HG03025 (cell line): ENCODE results near the gene TTLL5.

Source experiments
- ATAC-seq: cut with Tn5 transposase; IDR thresholded peaks from one replicate; pipeline ENCODE4 v1.9.1; 2021; ENCODE audit warnings: mild to moderate bottlenecking, moderate library complexity; ENCODE audit not compliant: unreplicated experiment, low FRiP score

TTLL5 gene

DNA sequence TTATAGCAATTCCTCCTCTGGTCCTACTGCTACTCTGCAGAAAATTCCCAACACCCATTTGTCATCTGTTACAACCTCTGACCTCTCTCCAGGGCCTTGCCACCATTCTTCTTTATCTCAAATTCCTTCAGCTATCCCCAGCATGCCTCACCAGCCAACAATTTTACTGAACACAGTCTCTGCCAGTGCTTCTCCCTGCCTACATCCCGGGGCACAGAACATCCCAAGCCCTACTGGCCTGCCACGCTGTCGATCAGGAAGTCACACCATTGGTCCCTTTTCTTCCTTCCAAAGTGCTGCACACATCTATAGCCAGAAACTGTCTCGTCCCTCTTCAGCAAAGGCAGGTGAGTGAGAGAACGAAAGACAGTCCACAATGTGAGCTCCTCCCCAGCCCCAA lies 122.1 kb downstream of the TTLL5 start:
- no peak for ATAC-seq

- no peak for ATAC-seq
These were observed 122.7 kb downstream of the TTLL5 start for GRCh38 chr14:75783602-75784313.

DNA sequence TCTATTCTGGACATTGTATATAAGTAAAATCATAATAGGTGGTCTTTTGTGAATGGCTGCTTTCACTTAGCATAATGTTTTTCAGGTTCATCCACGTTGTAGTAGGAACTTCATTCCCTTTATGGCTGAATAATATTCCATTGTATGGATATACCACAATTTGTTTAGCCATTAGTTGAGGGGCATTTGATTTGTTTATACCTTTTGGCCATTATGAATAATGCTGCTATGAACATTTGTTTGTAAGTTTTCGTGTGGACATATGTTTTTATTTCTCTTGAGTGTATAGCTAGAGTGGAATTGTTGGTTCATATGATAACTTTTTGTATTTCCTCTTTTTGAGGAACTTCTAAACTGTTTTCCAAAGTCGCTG lies 123.3 kb downstream of the TTLL5 start:
- ATAC-seq = no peak

DNA sequence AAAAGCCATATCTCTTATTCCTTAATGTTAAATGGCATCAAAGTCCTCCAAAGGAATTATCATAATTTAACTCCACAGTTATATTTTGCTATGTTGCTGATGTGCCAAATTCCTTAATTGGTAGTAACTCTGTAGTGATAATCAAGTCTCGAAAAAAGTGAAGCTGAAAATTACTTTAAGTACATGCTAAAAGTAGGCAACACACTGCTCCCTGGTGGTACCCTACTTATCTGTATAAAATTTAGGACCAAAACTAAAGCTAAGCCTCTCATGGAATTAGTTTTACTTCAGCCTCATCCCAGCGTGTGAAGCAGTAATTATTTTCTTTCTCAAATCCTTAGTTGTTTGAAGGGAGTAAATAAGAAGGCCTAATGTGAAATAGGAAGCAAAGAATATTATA lies 132.8 kb downstream of the TTLL5 start:
- no peak for ATAC-seq

- no peak for ATAC-seq
These were observed 133.6 kb downstream of the TTLL5 start for GRCh38 chr14:75794615-75795038.

GRCh38 chr14:75800792-75801191 lies 139.7 kb downstream of the TTLL5 start:
- no peak for ATAC-seq

DNA sequence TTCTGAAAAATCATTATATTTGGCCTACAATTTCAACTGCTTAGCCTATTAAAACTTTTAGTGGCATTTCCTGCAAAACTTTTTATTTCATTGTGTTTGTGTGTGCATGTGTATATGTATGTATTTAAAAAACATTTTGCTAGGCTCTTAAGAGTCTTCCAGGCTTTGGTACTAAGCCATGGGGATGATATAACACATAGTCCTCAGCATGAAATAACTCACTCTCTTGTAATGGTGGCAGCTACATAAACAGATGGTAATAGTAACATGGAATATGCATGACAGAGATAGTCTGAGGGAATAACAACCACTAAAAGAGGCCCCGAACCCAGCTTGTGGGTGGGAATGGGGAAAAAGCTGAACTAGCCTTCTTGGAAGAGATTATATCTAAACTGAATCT lies 141.4 kb downstream of the TTLL5 start:
- ATAC-seq = no peak

DNA sequence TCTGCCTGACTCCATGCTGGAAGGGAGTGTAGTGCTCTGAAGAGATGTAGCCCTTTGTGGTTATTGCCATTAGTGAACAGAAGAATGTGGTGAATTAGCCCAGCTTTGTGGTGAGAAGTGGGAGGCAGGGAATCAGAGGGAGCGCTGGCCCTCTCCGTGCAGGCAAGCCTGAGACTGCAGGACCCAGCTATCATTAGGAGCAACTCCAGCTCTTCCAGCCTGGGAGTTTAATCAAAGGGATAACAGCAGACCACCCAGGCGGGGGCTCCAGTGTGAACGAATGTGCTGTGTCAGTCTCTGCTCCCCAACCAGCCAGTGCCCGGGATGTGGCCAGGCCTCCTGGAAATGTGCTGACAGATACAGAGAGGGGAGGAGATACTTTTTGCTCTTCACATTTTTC lies 142.7 kb downstream of the TTLL5 start:
- no peak for ATAC-seq

- no peak for ATAC-seq
These were observed 143.7 kb downstream of the TTLL5 start for GRCh38 chr14:75804570-75805275.

GRCh38 chr14:75805646-75806045 lies 144.6 kb downstream of the TTLL5 start:
- ATAC-seq = no peak

DNA sequence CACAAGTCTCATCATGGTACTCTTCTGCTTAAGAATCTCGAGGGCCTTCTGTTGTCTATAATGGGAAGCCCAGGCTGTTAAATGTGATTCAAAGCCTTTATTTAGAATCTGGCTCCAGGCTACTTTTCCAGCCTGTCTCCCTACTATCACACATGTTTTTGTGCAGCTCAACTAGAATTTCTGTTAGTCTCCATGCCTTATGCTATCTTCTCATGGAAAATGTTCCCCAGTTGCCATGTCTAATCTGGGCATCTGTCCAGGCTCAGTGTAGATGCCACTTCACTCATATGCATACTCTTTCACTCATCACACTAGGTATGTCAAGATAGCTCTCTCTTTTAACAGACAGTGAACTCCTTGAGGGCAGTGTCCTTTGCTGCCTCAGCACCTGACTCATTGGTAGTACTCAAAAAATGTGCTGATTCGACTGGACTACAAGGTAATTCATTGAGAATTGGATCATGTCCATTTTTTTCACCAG lies 145.3 kb downstream of the TTLL5 start:
- ATAC-seq = no peak

DNA sequence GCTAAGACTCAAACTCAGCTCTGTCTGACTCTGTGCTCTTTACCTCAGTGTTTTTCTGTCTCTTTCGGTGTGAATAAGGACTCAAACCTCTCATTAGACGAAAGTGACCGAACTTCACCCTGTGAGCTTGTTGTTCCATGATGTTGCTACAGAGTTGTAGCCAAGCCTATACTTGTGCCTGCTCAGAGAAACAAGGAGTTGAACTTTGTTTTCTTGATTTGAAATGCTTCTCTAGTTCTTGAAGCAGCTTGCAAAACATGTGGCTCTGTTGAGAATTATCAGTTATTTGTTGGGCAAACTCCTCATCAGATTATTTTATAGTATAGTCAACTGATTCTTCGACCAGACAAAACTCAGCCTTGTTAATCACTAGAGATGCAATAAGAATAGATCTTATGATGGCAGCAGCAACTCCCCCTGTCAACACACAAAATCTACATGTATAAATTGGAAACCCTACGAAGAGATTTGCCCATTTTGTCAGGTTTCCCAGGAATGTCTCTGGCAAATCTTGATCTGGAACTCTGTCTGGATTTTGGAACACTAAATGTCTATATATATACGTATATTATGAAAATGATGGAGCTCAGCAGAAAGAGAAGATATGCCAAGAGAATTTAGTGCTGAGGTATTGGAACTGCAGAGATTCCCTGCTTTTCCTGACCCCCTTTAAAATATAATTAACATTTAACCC lies 146.8 kb downstream of the TTLL5 start:
- no peak for ATAC-seq

DNA sequence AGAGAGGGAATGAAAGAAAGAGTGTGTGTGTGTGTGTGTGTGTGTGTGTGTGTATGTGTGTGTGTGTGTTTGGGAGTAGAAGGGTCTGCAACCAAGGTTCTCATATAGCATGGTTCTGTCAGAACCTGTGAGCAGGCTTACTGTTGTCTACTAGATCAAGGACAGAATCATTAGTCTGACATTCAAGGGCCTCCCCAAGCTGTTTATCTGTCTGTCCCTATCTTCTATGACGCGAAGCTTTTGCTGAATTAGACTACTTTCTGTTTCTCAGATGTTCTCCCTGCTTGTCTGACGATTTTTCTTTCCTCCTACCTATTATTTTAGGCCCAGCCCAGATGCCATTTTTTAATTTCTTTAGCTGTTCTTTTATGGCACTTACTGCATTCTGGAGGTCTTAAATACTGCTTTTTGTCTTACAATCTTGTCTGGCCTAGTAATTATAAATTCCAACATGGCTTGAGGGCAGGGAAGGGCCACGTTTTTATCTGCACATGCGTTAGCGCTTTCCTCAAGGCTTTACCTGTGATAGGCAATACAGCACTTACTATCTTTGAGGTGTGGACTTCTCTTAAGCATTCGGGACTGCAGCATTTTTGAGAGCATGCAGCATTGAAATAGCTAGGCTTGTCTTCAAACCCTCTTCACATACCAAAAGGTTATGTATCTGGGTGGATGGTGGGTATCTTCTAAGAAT lies 150.2 kb downstream of the TTLL5 start:
- ATAC-seq = no peak

- no peak for ATAC-seq
These were observed 150.9 kb downstream of the TTLL5 start for GRCh38 chr14:75811872-75812499.

- ATAC-seq = no peak
These were observed 151.6 kb downstream of the TTLL5 start for GRCh38 chr14:75812622-75813021.

DNA sequence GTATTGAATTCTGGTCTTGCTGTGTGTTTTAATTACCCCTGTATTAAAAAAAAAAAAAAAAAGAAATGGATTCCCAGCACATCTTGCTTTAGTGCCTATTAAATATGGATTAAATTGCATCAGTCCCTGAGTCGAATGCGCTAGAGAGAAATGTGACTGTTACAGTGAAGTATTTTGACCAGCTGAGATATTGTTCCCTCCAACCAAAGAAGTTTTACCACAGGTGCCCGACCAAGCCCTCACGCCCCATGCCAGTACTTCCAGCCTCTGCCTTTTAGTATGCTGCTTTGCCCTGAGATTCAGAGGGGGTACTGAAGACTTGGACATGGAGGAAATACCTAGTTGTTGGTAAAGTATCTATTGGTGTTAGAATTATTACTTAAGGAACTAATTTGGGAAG lies 159.7 kb downstream of the TTLL5 start:
- ATAC-seq = no peak

- no peak for ATAC-seq
These were observed 160.9 kb downstream of the TTLL5 start for GRCh38 chr14:75821831-75822521.

DNA sequence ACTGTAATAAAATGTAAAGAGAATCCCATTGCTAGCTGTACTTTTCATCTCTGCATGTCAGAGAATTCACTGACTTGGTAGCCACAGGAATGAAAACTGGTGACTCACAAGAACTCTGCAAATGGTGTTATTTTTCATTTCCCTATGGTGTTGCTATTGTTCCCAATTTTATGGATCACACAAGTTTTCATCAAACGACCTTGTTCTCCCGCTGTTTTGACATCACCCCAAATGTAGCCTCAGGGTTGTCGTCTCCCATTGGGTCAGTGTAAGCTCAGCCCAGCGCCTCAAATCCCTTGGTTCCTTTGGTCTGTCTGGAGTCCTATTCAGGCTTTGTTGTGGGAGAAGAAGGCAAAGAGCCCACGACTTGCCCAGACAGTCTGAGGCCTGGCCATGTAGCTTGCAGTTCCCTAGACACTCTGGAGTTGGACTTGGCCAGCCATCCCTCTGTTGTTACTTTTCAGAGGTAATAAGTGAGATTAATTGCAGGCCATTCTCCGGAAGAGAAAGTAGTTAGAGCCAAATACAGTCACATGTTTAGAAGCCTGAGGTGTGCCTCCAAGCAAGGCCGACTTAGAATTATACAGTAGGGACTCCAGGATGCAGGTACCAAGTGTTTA lies 161.6 kb downstream of the TTLL5 start:
- no peak for ATAC-seq

GRCh38 chr14:75823334-75823733 lies 162.3 kb downstream of the TTLL5 start:
- no peak for ATAC-seq
